ENCODE data around the gene BUB3.

DNA sequence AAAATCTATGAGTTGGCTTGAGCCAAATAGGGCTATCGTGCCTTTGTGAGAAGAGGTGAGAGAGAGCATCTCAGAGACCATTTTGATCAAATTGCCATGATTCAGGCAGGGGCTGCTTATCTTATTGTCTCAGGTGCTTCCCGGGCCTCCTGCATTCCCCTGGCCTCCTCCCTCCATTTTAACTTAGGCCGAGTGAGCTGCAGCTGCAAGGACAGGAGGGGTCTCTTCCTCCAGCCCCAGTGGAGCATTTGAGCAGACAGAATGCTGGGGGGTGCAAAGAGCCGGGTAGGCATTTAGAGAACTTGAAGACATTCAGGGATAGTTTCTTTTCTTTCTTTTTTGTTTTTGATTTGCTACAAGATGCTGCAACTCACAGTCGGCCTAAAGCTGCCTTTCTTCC, 59.0 kb downstream of the BUB3 start:
- TF ChIP-seq POLR2AphosphoS5 (IDR thresholded peaks at IDR 0.05; ENCODE audit: borderline replicate concordance, low read depth, low read length) (no peak), EZH2 (IDR thresholded peaks at IDR 0.05) (no peak)
